Daoy (cell line): Measurements from ENCODE around the gene DENND1A. TPM values are rescaled to one million over a fixed set of nuclear protein-coding genes. Genes with fewer than 3 reads are reported as not detected.

ENCODE experiments used
- DNase-seq: peaks from one replicate; pipeline ENCODE4 v3.0.0-alpha.2; 2015; ENCODE audit warnings: low read depth
- total RNA-seq: library from RNA; depleted of rRNA; stranded (reverse); fragments of >200 nt; shearing (Covaris generic); gene quantifications from 2 replicates; pipeline ENCODE4 v1.2.3, GENCODE V29; 2014

Gene DENND1A
- total RNA-seq, 1 experiment from 2014 or later, result 9.9 TPM

- no peak for DNase-seq
These were observed 559.2 kb downstream of the DENND1A start for GRCh38 chr9:123370526-123371227.

- DNase-seq, result no peak
These were observed 559.8 kb downstream of the DENND1A start for GRCh38 chr9:123370108-123370507.

GRCh38 chr9:123369296-123369695 lies 560.6 kb downstream of the DENND1A start:
- DNase-seq, result no peak

GRCh38 chr9:123368536-123369153 lies 561.3 kb downstream of the DENND1A start:
- DNase-seq, result no peak

GRCh38 chr9:123368023-123368422 lies 561.9 kb downstream of the DENND1A start:
- DNase-seq, result no peak

- no peak for DNase-seq
These were observed 563.9 kb downstream of the DENND1A start for GRCh38 chr9:123365881-123366528.

- peak; percentile 79 for DNase-seq
These were observed 564.5 kb downstream of the DENND1A start for GRCh38 chr9:123365287-123365880.

- DNase-seq, result peak; percentile 85
These were observed 565.6 kb downstream of the DENND1A start for GRCh38 chr9:123364241-123364824.

- no peak for DNase-seq
These were observed 567.1 kb downstream of the DENND1A start for GRCh38 chr9:123362856-123363255.

- DNase-seq, result no peak
These were observed 568.0 kb downstream of the DENND1A start for GRCh38 chr9:123361731-123362510.

- no peak for DNase-seq
These were observed 568.7 kb downstream of the DENND1A start for GRCh38 chr9:123361086-123361730.

- peak; percentile 82 for DNase-seq
These were observed 569.5 kb downstream of the DENND1A start for GRCh38 chr9:123360161-123361085.

GRCh38 chr9:123359546-123359945 lies 570.4 kb downstream of the DENND1A start:
- DNase-seq, result no peak

- no peak for DNase-seq
These were observed 570.8 kb downstream of the DENND1A start for GRCh38 chr9:123359106-123359505.

GRCh38 chr9:123358181-123358905 lies 571.6 kb downstream of the DENND1A start:
- no peak for DNase-seq

GRCh38 chr9:123357743-123358059 lies 572.2 kb downstream of the DENND1A start:
- no peak for DNase-seq

- DNase-seq, result no peak
These were observed 572.8 kb downstream of the DENND1A start for GRCh38 chr9:123356851-123357742.

- DNase-seq, result no peak
These were observed 574.0 kb downstream of the DENND1A start, which contains the start of gene CRB2 for GRCh38 chr9:123355761-123356431. CRB2 (plus strand) TSS chr9:123356197; CDS start chr9:123356261, 64 bp downstream.
